ENCODE data around the gene UBA1.

DNA sequence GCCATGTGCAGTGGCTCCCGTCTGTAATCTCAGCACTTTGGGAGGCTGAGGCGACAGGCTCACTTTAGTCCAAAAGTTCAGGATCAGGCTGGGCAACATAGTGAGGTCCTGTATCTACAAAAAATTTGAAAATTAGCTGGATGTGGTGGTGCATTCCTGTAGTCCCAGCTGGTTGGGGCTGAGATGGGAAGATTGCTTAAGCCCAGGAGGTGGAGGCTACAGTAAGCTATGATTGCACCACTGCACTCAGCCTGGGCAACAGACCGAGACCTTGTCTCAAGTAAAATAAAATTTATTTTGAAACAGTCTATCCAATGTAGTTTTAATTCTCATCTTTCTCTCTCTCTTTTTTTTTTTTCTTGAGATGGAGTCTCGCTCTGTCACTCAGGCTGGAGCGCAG is 27.5 kb upstream of the UBA1 start:
- TF ChIP-seq, protein P1, sequence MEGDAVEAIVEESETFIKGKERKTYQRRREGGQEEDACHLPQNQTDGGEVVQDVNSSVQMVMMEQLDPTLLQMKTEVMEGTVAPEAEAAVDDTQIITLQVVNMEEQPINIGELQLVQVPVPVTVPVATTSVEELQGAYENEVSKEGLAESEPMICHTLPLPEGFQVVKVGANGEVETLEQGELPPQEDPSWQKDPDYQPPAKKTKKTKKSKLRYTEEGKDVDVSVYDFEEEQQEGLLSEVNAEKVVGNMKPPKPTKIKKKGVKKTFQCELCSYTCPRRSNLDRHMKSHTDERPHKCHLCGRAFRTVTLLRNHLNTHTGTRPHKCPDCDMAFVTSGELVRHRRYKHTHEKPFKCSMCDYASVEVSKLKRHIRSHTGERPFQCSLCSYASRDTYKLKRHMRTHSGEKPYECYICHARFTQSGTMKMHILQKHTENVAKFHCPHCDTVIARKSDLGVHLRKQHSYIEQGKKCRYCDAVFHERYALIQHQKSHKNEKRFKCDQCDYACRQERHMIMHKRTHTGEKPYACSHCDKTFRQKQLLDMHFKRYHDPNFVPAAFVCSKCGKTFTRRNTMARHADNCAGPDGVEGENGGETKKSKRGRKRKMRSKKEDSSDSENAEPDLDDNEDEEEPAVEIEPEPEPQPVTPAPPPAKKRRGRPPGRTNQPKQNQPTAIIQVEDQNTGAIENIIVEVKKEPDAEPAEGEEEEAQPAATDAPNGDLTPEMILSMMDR (IDR thresholded peaks at IDR 0.05) = no peak
- no peak for TF ChIP-seq POLR2A (IDR thresholded peaks at IDR 0.05)

Measured in uterus (tissue), 2 donors.